ENCODE results near the gene GSK3A.

Gene GSK3A

DNA sequence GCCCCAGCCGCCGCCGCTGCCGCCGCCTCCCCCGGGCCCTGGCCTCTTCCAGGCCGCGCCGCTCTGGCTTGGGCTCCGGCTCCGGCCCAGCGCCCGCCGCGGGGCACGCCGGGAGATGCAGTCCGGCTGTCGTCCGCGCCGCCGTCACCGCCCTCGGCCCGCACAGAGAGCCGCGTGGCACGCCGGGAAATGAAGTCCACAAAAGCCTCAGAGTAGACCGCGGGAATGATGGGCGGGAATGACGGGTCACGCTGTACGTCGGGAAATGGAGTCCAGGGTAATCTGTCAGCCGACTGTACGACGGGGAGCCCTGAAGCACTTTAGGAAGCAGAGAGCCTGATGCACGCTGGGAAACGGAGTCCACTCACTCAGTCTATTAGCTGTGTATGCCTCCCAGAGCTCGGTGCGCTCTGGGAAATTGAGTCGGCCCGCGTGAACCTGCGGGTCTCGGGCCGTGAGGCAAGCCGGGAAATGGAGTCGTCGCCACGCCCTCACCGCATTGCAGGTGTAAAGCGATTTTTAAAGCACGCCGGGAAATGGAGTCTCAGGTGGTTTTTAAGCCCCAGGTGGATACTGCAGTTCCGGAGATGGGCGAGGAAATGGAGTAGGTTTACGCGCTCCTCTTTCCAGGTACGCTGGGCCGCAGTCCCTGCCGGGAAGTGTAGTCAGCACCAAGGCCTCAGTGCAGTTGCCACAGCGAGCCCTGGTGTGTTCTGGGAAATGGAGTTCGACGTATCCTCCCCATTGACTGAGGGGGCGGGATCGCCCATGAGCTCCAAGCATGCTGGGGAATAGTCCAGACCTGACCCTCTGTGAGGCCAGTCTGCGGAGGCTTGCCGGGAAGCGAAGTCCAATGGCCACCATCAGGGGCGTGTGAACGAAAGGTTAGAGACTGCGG lies at the start of gene GSK3A:
Gene GSK3A (minus strand): TSS at position 91 of the 898 bp plus-strand sequence. CDS start 137 bp downstream, outside the sequence.
- in situ Hi-C loops (cut with MboI; ENCODE audit: low sequenced_read_pairs): no loop called here

DNA sequence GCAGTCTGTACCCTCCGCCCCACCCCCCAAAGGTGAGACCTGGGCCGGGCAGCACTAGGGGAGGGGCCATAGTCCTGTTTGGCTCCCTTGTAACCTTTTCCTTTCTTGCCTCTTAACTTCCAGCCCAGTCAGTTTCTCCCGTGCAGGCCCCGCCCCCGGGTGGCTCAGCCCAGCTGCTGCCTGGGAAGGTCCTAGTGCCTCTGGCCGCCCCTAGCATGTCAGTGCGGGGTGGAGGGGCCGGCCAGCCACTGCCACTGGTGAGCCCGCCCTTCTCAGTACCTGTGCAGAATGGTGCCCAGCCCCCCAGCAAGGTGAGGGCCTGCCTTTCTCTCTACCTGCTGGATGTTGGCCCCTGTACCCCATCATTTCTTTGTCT lies 49.0 kb upstream of the GSK3A start:
- in situ Hi-C loops (cut with MboI; ENCODE audit: low sequenced_read_pairs): no loop called here

DNA sequence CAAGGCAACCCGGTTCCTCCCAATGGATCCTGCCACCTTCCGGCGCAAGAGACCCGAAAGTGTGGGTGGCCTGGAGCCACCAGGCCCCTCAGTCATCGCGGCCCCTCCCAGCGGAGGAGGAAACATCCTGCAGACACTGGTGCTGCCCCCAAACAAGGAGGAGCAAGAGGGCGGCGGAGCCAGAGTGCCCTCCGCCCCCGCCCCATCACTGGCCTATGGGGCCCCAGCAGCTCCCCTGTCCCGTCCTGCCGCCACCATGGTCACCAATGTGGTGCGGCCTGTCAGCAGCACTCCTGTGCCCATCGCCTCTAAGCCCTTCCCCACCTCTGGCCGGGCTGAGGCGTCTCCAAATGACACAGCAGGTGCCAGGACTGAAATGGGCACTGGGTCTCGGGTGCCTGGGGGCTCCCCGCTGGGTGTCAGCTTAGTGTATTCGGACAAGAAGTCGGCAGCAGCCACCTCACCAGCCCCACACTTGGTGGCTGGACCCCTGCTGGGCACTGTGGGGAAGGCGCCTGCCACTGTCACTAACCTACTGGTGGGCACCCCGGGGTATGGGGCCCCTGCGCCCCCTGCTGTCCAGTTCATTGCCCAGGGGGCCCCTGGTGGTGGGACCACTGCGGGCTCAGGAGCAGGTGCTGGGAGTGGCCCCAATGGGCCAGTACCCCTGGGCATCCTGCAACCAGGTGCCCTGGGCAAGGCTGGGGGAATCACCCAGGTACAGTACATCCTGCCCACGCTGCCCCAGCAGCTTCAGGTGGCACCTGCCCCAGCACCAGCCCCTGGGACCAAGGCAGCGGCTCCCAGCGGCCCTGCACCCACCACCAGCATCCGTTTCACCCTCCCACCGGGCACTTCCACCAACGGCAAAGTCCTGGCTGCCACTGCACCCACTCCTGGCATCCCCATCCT lies 48.4 kb upstream of the GSK3A start:
- in situ Hi-C loops (cut with MboI; ENCODE audit: low sequenced_read_pairs): no loop called here

DNA sequence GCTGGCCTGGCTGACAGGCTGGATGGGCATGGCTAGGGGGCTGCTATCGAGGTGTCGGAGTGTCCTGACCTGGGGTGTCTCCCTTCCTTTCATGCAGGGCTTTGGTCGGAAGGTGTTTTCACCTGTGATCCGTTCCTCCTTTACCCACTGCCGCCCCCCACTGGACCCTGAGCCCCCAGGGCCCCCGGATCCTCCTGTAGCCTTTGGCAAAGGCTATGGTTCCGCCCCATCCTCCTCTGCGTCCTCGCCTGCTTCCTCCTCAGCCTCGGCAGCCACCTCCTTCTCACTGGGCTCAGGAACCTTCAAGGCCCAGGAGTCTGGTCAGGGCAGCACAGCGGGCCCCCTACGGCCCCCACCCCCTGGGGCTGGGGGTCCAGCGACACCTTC lies 47.7 kb upstream of the GSK3A start:
- in situ Hi-C loops (cut with MboI; ENCODE audit: low sequenced_read_pairs): no loop called here

DNA sequence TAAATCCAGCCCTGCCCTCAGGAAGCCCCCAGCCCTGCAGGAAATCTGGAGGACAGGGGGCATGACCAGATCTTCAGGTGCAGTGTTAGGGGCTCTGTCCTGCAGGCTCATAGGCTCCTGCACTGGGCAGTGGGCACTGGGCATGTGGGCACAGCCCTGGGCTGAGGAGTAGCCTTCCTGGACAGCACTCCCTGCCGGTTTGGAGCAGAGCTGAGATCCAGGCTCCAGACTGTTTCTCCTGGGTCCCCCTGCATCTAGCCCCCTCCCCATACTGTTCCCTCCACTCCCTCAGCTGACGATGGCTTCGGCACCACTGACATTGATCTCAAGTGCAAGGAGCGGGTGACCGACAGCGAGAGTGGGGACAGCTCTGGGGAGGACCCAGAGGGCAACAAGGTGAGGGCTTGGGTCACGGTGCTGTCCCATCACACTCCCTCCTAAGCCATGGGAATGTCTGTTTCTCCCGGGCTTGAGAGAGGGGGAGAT lies 47.2 kb upstream of the GSK3A start:
- in situ Hi-C loops (cut with MboI; ENCODE audit: low sequenced_read_pairs): no loop called here

DNA sequence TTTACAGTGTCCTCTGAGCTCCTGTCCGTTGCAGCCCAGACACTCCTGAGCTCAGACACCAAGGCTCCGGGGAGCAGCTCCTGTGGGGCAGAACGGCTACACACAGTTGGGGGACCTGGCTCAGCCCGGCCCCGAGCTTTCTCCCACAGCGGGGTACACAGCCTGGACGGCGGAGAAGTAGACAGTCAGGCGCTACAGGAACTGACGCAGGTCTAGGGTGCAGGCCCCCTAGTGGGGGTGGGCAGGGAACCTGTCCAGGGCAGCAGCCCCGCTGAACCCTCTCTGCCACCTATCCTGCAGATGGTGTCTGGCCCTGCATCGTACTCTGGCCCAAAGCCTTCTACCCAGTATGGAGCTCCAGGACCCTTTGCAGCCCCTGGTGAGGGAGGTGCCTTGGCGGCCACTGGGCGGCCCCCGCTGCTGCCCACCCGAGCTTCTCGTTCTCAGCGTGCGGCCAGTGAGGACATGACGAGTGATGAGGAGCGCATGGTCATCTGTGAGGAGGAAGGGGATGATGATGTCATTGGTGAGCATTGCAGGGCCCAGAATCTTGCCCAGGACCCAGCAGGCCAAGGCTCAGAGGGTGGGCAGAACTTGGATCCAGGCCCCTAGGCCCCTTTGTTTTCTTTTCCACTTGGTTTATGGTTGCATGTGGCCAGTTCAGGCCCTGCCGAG lies 46.6 kb upstream of the GSK3A start:
- in situ Hi-C loops (cut with MboI; ENCODE audit: low sequenced_read_pairs): no loop called here

DNA sequence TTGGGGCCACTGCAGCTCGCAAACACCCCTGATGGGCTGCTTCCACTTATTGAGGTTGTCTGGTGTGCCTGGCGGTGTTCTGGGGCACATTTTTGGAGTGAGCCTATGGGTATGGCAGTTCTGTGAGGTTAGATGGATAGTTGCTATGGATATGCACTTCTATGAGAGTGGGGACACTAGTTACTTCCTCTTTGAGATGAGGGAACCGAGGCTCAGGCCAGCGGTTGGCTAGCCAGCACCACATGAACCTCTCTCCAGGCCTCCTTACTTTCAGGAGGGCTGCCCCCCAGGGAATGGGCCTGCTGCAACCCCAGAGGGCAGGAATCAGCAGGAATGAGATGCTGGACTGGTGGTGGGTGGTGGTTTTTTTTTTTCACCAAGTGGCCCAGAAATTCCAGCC lies 46.0 kb upstream of the GSK3A start:
- in situ Hi-C loops (cut with MboI; ENCODE audit: low sequenced_read_pairs): no loop called here

DNA sequence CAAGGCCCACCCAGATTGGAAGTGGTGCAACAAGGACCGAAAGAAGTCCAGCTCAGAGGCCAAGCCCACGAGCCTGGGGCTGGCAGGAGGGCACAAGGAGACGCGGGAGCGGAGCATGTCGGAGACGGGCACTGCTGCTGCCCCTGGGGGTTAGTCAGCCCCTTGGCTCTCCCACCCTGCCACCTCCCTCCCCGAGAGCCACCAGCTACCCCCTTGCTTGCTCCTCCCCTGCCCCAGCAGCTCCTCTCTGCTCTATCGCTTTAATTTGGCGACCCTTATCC lies 45.4 kb upstream of the GSK3A start:
- in situ Hi-C loops (cut with MboI; ENCODE audit: low sequenced_read_pairs): no loop called here

DNA sequence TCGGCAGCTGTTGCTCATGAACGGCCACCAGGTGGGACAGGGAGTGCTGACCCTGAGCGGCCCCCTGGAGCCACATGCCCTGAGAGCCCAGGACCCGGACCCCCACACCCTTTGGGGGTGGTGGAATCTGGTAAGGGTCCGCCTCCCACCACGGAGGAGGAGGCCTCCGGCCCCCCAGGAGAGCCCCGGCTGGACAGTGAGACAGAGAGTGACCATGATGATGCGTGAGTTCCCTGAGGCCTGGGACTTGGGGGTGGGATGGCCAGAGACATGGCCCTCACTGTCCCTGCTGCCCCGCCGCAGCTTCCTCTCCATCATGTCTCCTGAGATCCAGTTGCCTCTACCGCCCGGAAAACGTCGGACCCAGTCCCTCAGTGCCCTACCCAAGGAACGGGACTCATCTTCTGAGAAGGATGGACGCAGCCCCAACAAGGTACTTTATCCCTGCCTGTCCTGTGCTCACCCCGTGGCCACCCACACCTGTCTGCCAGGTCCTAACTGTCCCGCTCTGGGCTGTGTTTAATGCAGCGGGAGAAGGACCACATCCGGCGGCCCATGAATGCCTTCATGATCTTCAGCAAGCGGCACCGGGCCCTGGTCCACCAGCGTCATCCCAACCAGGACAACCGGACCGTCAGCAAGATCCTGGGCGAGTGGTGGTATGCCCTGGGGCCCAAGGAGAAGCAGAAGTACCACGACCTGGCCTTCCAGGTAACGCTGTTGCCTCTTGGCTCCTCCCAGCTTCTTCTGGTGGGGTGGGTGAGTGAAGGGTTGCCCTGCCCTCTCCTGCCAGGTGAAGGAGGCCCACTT lies 44.8 kb upstream of the GSK3A start:
- in situ Hi-C loops (cut with MboI; ENCODE audit: low sequenced_read_pairs): no loop called here

DNA sequence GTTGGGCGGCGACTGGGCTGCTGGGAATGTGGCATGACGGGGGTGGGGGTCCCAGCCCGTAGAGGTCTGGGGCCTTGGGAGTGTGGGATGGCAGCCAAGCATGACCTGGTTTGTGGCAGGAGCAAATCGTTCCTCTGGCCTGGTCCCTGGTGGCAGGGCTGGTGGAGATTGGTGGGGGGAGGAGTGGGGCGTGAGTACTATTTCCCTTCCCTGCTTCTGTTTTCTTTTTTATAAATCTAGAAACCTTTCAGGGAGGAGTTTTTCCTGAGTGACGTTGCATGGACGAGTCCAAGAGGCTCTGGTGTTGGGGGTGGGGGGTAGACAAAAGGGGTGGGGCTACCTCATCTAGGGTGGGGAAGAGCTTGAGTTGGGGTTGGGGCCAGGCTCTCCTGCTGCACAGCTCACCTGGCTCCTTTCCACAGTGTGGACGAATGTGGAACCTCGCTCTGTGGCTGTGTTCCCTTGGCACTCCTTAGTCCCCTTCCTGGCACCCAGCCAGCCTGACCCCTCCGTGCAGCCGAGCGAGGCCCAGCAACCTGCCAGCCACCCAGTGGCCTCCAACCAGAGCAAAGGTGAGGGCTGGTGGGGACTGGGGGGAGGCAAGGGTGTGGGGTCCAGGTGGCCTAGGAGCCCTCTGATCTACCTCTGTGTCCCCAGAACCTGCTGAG lies 44.1 kb upstream of the GSK3A start:
- in situ Hi-C loops (cut with MboI; ENCODE audit: low sequenced_read_pairs): no loop called here

DNA sequence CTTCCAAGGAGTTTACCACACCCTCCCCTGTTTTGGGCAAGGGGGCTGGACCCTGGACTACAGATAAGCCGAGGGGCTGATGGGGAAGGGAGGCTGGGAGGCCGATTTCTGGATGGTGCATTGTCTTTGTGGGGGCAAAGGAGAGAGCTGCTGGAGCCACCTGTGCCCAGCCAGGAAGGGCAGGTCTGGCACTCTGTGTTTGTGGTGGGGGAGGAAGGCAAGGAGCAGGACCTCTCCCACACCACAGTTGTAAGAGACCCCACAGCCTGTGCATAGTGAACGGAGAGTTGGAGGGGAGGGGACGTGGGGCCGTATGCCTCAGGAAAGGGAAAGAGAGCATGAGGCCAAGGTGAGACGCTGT lies 43.6 kb upstream of the GSK3A start:
- in situ Hi-C loops (cut with MboI; ENCODE audit: low sequenced_read_pairs): no loop called here

DNA sequence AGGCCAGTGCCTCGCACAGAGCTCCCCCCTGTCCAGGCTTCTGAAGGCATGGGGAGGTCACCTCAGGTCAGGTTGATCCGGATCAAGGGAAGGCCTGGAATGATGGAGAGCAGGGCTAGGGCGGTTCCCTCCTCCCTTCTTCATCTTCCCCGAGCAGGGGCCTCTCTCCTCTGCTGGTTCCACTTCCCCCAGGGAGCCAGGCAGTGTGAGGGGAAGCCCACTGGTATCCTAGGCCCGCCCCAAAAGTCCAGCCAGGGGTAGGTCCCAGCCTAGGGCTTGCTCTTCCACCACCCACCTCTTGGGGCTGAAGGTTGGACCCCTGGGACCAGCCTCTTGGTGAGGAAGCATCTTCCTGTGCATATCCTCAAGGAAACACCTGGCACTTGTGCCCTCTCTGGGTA lies 43.1 kb upstream of the GSK3A start:
- in situ Hi-C loops (cut with MboI; ENCODE audit: low sequenced_read_pairs): no loop called here

DNA sequence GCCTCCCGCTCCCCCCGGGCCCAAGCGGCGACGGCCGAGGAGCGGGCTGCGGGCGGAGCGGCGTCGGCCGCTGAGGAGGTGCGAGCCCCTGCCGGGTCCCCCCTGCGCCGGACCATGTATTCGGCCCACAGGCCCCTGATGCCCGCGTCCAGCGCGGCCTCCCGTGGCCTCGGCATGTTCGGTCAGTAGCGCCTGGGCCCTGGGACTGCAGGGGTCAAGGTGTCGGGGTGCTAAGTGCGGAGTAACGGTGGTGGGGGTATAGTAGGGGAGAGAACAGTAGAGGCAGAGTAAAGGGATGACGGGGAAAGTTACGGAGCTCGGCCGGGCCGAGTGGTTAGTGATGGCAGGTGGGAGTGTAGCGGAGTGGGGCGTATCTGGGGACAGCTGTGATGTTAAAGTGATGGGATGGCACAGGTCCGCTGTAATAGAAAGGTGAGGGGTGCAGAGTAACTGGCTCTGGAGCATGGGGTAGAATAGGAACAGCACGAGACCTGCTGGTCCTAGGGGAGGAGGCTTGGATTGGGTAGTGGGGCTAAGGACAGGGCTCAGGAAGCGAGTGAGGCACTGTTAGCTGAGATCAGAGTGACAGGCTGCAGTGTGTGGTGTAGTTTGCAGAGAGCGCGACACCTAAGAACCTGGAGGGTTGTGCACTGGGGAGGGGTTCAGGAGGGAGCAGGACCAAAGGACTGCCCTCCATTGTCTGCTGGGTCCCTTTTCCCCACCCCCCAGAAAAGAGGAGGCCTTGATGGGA lies 42.4 kb upstream of the GSK3A start:
- in situ Hi-C loops (cut with MboI; ENCODE audit: low sequenced_read_pairs): no loop called here

DNA sequence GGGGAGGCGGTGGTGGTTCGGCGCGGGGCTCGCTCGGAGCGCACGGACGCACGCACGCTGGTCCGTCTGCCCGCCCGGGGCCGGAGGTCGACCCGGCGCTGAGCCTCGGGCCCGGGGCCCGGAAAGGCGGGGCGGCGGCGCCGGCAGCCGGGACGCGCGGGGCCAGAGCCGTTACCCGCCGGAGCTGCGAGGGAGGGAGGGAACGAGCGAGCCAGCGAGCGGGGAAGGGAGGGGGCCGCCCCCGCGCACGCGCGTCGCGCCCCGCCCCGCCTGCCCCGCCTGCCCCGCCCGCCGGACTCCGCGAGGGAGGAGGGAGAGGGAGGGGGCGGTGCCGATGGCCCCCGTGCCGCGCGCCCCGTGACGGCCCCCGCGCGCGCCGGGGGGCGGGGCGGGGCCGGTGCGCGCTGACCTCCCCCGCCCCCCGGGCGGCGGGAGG lies 41.7 kb upstream of the GSK3A start:
- in situ Hi-C loops (cut with MboI; ENCODE audit: low sequenced_read_pairs): no loop called here

DNA sequence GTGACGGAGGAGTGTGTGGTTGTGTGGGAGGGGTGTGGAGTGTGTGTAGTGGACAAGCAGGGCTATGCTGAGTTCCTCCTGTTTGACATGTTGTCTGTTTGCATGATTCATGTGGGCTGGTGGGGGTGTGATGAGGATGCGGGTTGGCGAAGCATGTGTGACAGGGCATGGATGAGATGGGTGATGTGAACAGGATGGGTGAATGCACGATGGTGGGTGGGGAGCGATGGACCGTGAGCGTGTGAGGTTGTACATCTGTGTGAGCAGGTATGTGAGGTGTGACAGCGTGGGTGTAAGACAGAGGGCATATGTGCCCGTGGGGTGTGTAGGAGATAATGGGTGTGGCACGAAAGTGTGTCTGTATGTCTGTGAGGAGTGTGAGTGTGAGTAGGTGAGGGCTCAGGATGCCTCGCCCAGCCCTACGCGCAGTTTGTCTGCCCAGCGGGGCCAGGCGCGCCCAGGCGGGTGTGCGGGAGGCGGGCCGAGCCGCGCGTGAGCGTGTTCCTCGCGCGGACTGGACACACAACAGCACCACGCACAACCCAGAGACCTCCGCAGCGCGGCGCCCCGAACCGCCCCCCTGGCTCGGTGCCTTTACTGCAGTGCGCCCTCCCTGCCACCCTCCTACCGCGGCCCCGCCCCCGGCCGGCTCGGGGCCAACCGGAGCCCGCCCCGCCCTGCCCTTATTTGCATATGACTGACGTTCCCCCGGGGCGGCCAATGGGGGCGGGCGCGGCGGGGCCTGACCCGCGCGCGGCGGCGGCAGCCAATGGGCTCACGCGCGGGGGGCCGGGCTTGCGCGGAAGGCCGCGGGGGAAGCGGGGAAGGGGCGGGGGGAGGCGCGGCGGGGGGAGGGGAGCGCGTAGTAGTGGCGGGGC lies 41.0 kb upstream of the GSK3A start:
- in situ Hi-C loops (cut with MboI; ENCODE audit: low sequenced_read_pairs): no loop called here

DNA sequence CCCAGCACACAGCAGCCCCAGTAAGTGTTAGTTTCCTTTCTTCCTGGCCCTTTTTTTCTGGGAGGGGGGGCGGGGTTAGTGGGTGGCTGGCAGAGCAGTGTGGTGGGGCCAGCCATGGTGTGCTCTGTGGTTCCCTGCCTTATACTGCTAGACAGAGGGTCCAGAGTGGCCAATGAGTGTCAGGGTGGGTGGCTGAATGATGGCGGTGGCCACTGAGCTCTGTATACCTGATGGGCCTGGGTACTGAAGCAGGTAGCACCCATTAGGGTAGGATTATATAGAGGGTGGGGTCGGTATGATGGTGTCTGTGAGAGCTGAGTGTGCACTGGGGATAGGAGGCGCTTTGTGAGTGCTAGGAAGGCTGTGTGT lies 40.4 kb upstream of the GSK3A start:
- in situ Hi-C loops (cut with MboI; ENCODE audit: low sequenced_read_pairs): no loop called here

DNA sequence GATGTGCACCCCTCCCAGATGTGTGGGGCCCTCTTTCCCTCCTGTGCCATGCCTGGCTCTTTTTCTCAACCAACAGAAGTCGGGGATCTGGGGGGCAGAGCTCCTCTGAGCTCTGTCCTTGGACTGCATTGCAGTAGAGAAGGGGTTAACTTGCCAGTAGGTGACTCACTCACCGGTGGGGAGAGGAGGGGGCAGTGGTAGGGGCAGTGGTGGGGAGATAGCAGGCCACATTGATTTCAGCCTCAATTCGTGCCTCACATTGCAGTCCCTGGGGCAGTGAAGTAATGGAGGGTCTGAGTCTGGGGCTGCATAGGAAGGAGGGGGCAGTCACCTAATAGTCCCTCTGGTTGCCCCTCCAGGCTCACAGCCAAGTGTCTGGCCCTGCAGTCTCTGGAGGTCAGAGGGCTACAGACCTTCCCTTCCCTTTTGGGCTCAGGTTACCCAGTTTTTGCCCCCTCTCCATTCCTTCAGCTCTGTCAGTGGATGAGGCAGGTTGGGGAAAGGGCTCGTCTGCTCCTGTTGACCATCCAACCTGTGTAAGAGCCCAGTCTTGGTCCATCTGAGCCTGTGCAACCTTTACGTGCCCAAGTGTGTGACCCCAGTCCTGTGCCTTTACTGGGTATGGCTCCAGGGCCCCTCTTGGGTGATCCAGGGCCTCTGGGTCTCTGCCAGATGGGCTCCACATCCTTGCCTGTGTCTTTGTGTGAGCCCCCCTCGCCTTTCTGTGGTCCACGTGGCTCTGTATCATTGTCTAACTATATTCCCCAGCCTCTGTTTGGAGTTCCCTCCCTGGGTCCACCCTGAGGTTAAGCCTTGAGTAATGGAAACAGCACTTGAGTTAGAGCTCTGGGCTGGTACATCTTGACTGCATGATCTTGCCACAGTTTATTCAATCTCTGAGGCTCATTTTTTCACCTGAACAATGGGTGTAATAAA lies 39.7 kb upstream of the GSK3A start:
- in situ Hi-C loops (cut with MboI; ENCODE audit: low sequenced_read_pairs): no loop called here
